Measurements from ENCODE around the gene DAP. TPM values are rescaled to one million over a fixed set of nuclear protein-coding genes. Genes with fewer than 3 reads are reported as not detected.

DAP gene
- total and polyA plus RNA-seq, 8 donors = 9.3 to 184 (median 91.0) TPM

GRCh38 chr5:10756549-10756948 is 4.5 kb downstream of the DAP start:
- intact Hi-C loops (cut with DNase I; ENCODE audit: low total_unique reads) = no loop called here
- WGBS, 5 donors = 31 to 56% (median 41%) methylated on average over 2 of the region's 2 CpGs
- peaks cover 0 to 36% (median 17%) of the 10 kb centered on the region in 4 donors for H3K36me3 ChIP-seq

GRCh38 chr5:10753178-10753577 is 7.9 kb downstream of the DAP start:
- Histone ChIP-seq H3K27me3 (no peaks in the 10 kb centered on the region), H3K9me3 (no peaks in the 10 kb centered on the region), H3K4me3 (no peak overlapping the region), H3K4me1 (peaks cover 32 to 95% (median 62%) of the 10 kb centered on the region in 4 donors), H3K36me3 (peaks cover 0 to 45% (median 20%) of the 10 kb centered on the region in 4 donors), H3K27ac (peak overlapping the region; percentile 21 to 74 (median 59))
- 46 to 78% (median 50%) methylated on average over 9 of the region's 9 CpGs for WGBS, 5 donors
- TF ChIP-seq EP300 (IDR thresholded peaks at IDR 0.05) (no peak), POLR2A (IDR thresholded peaks at IDR 0.05) (no peak), CTCF (IDR thresholded peaks at IDR 0.05) (no peak), POLR2AphosphoS5 (IDR thresholded peaks at IDR 0.05) (no peak)
- DNase-seq = no peak
- intact Hi-C loops (cut with DNase I; ENCODE audit: low total_unique reads) = no loop called here

More at GRCh38 chr5:10756549-10756948, 4.5 kb downstream of the DAP start:
- Histone ChIP-seq H3K27ac (peak overlapping the region in 4 of 5 donors; percentile 22 to 100 (median 58)), H3K9me3 (no peaks in the 10 kb centered on the region), H3K4me1 (peaks cover 36 to 85% (median 61%) of the 10 kb centered on the region in 4 donors), H3K4me3 (no peak overlapping the region), H3K27me3 (no peaks in the 10 kb centered on the region)
- no peak for TF ChIP-seq POLR2A (IDR thresholded peaks at IDR 0.05)
- peak in 1 of 3 donors; percentile 17 for TF ChIP-seq POLR2AphosphoS5 (IDR thresholded peaks at IDR 0.05)
- no peak for DNase-seq

GRCh38 chr5:10752451-10752850 is 8.6 kb downstream of the DAP start:
- no peak for TF ChIP-seq POLR2A (IDR thresholded peaks at IDR 0.05)
- no peak for TF ChIP-seq CTCF (IDR thresholded peaks at IDR 0.05)
- no peak for TF ChIP-seq POLR2AphosphoS5 (IDR thresholded peaks at IDR 0.05)
- no peak for TF ChIP-seq EP300 (IDR thresholded peaks at IDR 0.05)
- peak overlapping the region in 3 of 5 donors; percentile 36 to 74 (median 59) for H3K27ac ChIP-seq
- intact Hi-C loops (cut with DNase I; ENCODE audit: low total_unique reads) = no loop called here
- H3K36me3 ChIP-seq = peaks cover 0 to 52% (median 27%) of the 10 kb centered on the region in 4 donors
- peaks cover 40 to 94% (median 63%) of the 10 kb centered on the region in 4 donors for H3K4me1 ChIP-seq
- WGBS, 5 donors = 60 to 70% (median 68%) methylated on average over 2 of the region's 2 CpGs
- DNase-seq = no peak
- no peak overlapping the region for H3K4me3 ChIP-seq
- no peaks in the 10 kb centered on the region for H3K27me3 ChIP-seq
- H3K9me3 ChIP-seq = no peaks in the 10 kb centered on the region

GRCh38 chr5:10750909-10751308 is 10.1 kb downstream of the DAP start:
- Histone ChIP-seq H3K9me3 (no peaks in the 10 kb centered on the region), H3K27me3 (no peaks in the 10 kb centered on the region), H3K4me3 (no peak overlapping the region), H3K36me3 (peaks cover 5 to 67% (median 36%) of the 10 kb centered on the region in 4 donors), H3K27ac (peak overlapping the region; percentile 21 to 86 (median 73)), H3K4me1 (peaks cover 41 to 94% (median 68%) of the 10 kb centered on the region in 4 donors)
- DNase-seq = no peak
- TF ChIP-seq POLR2AphosphoS5 (IDR thresholded peaks at IDR 0.05) = no peak
- TF ChIP-seq EP300 (IDR thresholded peaks at IDR 0.05) = no peak
- TF ChIP-seq CTCF (IDR thresholded peaks at IDR 0.05) = no peak
- no peak for TF ChIP-seq POLR2A (IDR thresholded peaks at IDR 0.05)
- 26 to 48% (median 35%) methylated on average over 3 of the region's 3 CpGs for WGBS, 5 donors
- intact Hi-C loops (cut with DNase I; ENCODE audit: low total_unique reads) = no loop called here
